OCI-LY1 (cell line): ENCODE measurements around the gene TDRD10.

ENCODE experiments used
- H2AFZ ChIP-seq: fragments of 200-600 bp; sonication (generic), shearing (Covaris generic); 2 replicates; pipeline ENCODE4 v1.6.0; 2014; ENCODE audit warnings: antibody characterized with exemption, mild to moderate bottlenecking, low read length
- H3F3A ChIP-seq: fragments of 200-600 bp; sonication (generic), shearing (Covaris generic); 2 replicates; pipeline ENCODE4 v1.6.0; 2014; ENCODE audit warnings: mild to moderate bottlenecking, antibody characterized with exemption, low read length, moderate library complexity; ENCODE audit not compliant: insufficient read depth
- H3K27ac ChIP-seq: fragments of 200-600 bp; sonication (generic); 2 replicates; pipeline ENCODE4 v1.5.1; 2014; ENCODE audit warnings: low read length, mixed run types, mild to moderate bottlenecking, low read depth; ENCODE audit not compliant: poor library complexity, severe bottlenecking
- H3K27me3 ChIP-seq: fragments of 200-600 bp; sonication (generic); 2 replicates; pipeline ENCODE4 v1.6.0; 2014; ENCODE audit warnings: antibody characterized with exemption, mild to moderate bottlenecking, low read length, moderate library complexity; ENCODE audit not compliant: insufficient read depth
- H3K36me3 ChIP-seq: fragments of 200-600 bp; sonication (generic); 2 replicates; pipeline ENCODE4 v1.6.1; 2014; ENCODE audit warnings: mild to moderate bottlenecking, antibody characterized with exemption, low read length, moderate library complexity, mixed read lengths; ENCODE audit not compliant: insufficient read depth
- H3K4me1 ChIP-seq: fragments of 200-600 bp; sonication (generic); 2 replicates; pipeline ENCODE4 v1.5.1; 2014; ENCODE audit warnings: mild to moderate bottlenecking, low read length, moderate library complexity; ENCODE audit not compliant: insufficient read depth, severe bottlenecking
- H3K4me2 ChIP-seq: fragments of 200-600 bp; sonication (generic), shearing (Covaris generic); 2 replicates; pipeline ENCODE4 v1.6.1; 2014; ENCODE audit warnings: low read length
- H3K4me3 ChIP-seq: fragments of 200-600 bp; sonication (generic); 2 replicates; pipeline ENCODE4 v1.5.1; 2014; ENCODE audit warnings: low read length, low read depth, mild to moderate bottlenecking, mixed read lengths; ENCODE audit not compliant: poor library complexity, severe bottlenecking
- H3K79me2 ChIP-seq: fragments of 200-600 bp; shearing (Covaris generic); 2 replicates; pipeline ENCODE4 v1.6.1; 2016; ENCODE audit warnings: mixed run types, low read length, mixed read lengths; ENCODE audit not compliant: insufficient read depth
- H3K9ac ChIP-seq: fragments of 200-600 bp; sonication (generic), shearing (Covaris generic); 2 replicates; pipeline ENCODE4 v1.6.1; 2014; ENCODE audit warnings: mild to moderate bottlenecking, low read length, mixed read lengths
- H3K9me2 ChIP-seq: fragments of 200-600 bp; sonication (generic), shearing (Covaris generic); 2 replicates; pipeline ENCODE4 v1.6.1; 2014; ENCODE audit warnings: low read depth, mild to moderate bottlenecking, low read length, mixed read lengths
- H3K9me3 ChIP-seq: fragments of 200-600 bp; shearing (Covaris generic); 2 replicates; pipeline ENCODE4 v1.6.1; 2014; ENCODE audit warnings: low read length, mixed read lengths
- H4K20me1 ChIP-seq: fragments of 200-600 bp; sonication (generic), shearing (Covaris generic); 2 replicates; pipeline ENCODE4 v1.6.0; 2016; ENCODE audit warnings: mild to moderate bottlenecking, low read length; ENCODE audit not compliant: insufficient read depth
- EZH2 ChIP-seq: fragments of 200-600 bp; sonication (generic), shearing (Covaris generic); IDR thresholded peaks from 2 replicates; pipeline ENCODE4 v1.8.0; 2017; ENCODE audit warnings: borderline replicate concordance, mixed run types, mild to moderate bottlenecking, antibody characterized with exemption, low read length, moderate library complexity, mixed read lengths
- TF ChIP-seq, protein P1 (sequence below): fragments of 200-600 bp; sonication (generic), shearing (Covaris generic); IDR thresholded peaks from 2 replicates; pipeline ENCODE4 v1.5.1; 2017; ENCODE audit warnings: mild to moderate bottlenecking, antibody characterized with exemption, low read length, moderate library complexity, mixed read lengths

The TDRD10 gene

DNA sequence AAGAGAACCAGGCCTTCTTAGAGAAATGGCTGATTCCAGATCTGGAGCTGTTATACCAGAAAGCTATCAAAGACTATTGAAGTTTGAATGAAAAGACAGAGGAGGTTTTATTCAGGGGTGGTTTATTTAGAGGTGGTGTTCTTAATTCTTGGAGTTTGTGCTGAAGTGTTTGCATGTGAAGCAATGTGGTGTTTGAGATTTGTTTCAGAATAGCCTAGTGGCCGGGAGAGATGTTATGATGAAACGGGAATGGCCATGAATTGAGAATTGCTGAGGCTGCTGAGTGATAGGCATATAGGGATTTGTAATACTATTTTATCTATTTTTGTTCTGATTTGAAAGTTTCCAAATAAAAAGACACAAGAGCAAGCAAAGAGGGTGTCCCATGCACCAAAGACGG, 10.7 kb downstream of the TDRD10 start:
- no peaks in the 10 kb centered on the region for H3K36me3 ChIP-seq
- no peak overlapping the region for H3K27ac ChIP-seq
- peaks cover 6% of the 10 kb centered on the region; the same call in 1 of the 2 replicates for H3K27me3 ChIP-seq

GRCh38 chr1:154514066-154514553, 12.1 kb downstream of the TDRD10 start:
- H3K4me2 ChIP-seq, result no peak overlapping the region
- H3K9me2 ChIP-seq, result no peaks in the 10 kb centered on the region
- H3K79me2 ChIP-seq, result no peaks in the 10 kb centered on the region
- H3K4me1 ChIP-seq, result no peaks in the 10 kb centered on the region
- H4K20me1 ChIP-seq, result no peaks in the 10 kb centered on the region
- no peaks in the 10 kb centered on the region for H3K9me3 ChIP-seq
- H2AFZ ChIP-seq, result no peak overlapping the region
- no peaks in the 10 kb centered on the region for H3F3A ChIP-seq
- H3K27me3 ChIP-seq, result 0 out of 2 replicates have a peak, but pooled peaks cover 5% of the 10 kb centered on the region
- H3K36me3 ChIP-seq, result no peaks in the 10 kb centered on the region
- no peak overlapping the region for H3K9ac ChIP-seq
- H3K4me3 ChIP-seq, result no peak overlapping the region
- H3K27ac ChIP-seq, result no peak overlapping the region
- TF ChIP-seq, protein P1, sequence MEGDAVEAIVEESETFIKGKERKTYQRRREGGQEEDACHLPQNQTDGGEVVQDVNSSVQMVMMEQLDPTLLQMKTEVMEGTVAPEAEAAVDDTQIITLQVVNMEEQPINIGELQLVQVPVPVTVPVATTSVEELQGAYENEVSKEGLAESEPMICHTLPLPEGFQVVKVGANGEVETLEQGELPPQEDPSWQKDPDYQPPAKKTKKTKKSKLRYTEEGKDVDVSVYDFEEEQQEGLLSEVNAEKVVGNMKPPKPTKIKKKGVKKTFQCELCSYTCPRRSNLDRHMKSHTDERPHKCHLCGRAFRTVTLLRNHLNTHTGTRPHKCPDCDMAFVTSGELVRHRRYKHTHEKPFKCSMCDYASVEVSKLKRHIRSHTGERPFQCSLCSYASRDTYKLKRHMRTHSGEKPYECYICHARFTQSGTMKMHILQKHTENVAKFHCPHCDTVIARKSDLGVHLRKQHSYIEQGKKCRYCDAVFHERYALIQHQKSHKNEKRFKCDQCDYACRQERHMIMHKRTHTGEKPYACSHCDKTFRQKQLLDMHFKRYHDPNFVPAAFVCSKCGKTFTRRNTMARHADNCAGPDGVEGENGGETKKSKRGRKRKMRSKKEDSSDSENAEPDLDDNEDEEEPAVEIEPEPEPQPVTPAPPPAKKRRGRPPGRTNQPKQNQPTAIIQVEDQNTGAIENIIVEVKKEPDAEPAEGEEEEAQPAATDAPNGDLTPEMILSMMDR, result no peak
- TF ChIP-seq EZH2, result no peak

More for the DNA sequence above, 10.7 kb downstream of the TDRD10 start:
- Histone ChIP-seq H3K9me2 (no peaks in the 10 kb centered on the region), H3K9ac (no peak overlapping the region), H3K9me3 (no peaks in the 10 kb centered on the region), H3F3A (no peaks in the 10 kb centered on the region), H3K79me2 (no peaks in the 10 kb centered on the region), H3K4me1 (no peaks in the 10 kb centered on the region), H2AFZ (no peak overlapping the region), H4K20me1 (no peaks in the 10 kb centered on the region), H3K4me2 (no peak overlapping the region), H3K4me3 (no peak overlapping the region)
- no peak for TF ChIP-seq EZH2
- TF ChIP-seq, protein P1, result no peak

DNA sequence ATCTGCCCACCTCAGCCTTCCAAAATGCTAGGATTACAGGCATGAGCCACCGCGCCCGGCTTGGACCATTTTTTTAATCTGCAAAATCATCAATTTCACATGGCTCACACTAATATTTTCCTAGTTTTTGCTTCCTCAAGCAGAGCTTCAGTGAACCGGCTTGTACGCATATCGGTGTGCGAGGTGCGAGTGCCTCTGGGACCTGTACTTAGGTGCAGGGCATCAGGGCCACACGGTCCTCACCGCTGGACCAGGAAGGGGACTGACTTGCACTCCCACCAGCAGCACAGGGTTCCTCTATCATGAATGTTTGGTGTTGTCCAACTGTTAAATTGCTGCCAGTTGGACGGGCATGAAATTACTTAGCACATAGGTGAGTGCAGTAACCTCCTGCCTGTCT, 15.6 kb downstream of the TDRD10 start:
- H3K9me3 ChIP-seq, result no peaks in the 10 kb centered on the region
- no peaks in the 10 kb centered on the region for H3F3A ChIP-seq
- H3K4me2 ChIP-seq, result no peak overlapping the region
- H3K9ac ChIP-seq, result no peak overlapping the region
- H3K79me2 ChIP-seq, result no peaks in the 10 kb centered on the region
- H2AFZ ChIP-seq, result no peak overlapping the region
- H3K4me3 ChIP-seq, result no peak overlapping the region
- no peaks in the 10 kb centered on the region for H3K27me3 ChIP-seq
- no peak overlapping the region for H3K27ac ChIP-seq
- TF ChIP-seq, protein P1, result no peak
- no peaks in the 10 kb centered on the region for H3K4me1 ChIP-seq
- H3K36me3 ChIP-seq, result no peaks in the 10 kb centered on the region
- no peaks in the 10 kb centered on the region for H4K20me1 ChIP-seq
- no peaks in the 10 kb centered on the region for H3K9me2 ChIP-seq
